ENCODE results near the gene RPP25L.

DNA sequence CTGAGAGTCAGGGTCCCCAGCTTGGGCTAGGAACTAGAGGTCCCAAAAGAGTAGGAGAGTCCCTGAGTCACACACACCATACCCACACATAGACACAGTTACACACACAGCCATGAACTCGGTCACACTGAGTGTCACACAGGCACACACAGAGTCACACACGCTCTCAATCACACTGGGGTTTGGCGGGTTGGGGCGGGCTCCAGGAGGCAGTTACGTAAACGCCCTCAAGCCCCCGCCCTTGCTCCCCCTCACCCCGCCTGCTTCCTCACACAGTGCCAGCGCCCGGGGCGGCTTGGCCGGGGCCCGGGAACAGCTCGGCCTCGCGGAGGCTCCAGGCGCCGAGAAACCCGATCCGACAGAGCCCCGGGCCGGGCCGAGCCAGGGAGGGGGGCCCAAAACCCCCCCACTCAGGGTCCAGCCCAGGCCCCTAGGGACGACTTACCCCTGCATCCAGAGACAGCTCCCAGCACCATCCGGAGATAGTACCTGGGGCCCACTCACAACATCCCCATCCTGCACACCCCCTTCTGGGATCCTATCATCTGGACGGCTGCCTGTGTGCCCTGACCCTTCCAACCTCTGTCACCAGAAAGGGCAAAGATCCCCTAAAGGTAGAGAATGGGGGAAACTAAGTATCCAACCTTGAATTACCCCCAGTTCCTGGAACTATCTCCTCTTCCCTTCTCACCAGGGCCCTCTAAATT lies 18.8 kb downstream of the RPP25L start:
- TF ChIP-seq EZH2 (optimal IDR thresholded peaks at IDR 0.05; ENCODE audit: low read depth, low read length): no peak
- TF ChIP-seq, protein P1, sequence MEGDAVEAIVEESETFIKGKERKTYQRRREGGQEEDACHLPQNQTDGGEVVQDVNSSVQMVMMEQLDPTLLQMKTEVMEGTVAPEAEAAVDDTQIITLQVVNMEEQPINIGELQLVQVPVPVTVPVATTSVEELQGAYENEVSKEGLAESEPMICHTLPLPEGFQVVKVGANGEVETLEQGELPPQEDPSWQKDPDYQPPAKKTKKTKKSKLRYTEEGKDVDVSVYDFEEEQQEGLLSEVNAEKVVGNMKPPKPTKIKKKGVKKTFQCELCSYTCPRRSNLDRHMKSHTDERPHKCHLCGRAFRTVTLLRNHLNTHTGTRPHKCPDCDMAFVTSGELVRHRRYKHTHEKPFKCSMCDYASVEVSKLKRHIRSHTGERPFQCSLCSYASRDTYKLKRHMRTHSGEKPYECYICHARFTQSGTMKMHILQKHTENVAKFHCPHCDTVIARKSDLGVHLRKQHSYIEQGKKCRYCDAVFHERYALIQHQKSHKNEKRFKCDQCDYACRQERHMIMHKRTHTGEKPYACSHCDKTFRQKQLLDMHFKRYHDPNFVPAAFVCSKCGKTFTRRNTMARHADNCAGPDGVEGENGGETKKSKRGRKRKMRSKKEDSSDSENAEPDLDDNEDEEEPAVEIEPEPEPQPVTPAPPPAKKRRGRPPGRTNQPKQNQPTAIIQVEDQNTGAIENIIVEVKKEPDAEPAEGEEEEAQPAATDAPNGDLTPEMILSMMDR (IDR thresholded peaks at IDR 0.05; ENCODE audit: low read length): no peak

Measured in MM.1S (cell line).